ENCODE results near the gene RDH11.

RDH11 gene

DNA sequence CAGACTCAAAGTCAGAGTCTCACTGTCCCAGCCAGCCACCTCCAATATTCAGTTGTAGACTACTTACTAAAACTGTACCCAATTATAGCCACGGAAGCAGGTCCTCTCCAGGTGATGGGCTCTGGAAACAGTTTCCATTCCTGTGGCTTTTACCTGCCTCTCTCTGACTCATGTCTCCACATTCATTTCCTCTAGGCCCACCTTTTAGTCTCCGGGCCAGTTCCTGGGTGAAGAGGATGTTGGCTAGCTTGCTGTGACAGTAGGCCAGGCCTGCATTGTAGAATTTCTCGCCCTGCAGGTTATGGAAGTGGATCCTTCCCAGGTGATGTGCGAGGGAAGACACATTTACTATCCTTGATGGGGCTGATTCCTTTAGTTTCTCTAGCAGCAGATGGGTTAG, 5.6 kb downstream of the RDH11 start:
- Histone ChIP-seq H3K27ac (ENCODE audit: low read depth, low read length) (no peak overlapping the region), H4K20me1 (ENCODE audit: low read depth, low read length) (no peaks in the 10 kb centered on the region), H3K9me2 (replicated peaks; ENCODE audit: insufficient read depth, low read length) (no peaks in the 10 kb centered on the region), H2AFZ (ENCODE audit: low read depth, low read length, severe bottlenecking) (no peak overlapping the region), H3K27me3 (ENCODE audit: low read length) (no peaks in the 10 kb centered on the region), H3K4me2 (ENCODE audit: low read depth, low read length, poor library complexity, severe bottlenecking) (no peak overlapping the region), H3F3A (ENCODE audit: insufficient read depth) (no peaks in the 10 kb centered on the region), H3K9ac (ENCODE audit: low read length) (no peak overlapping the region), H3K79me2 (ENCODE audit: insufficient read depth, low read length) (peaks cover 31% of the 10 kb centered on the region), H3K36me3 (ENCODE audit: low read length) (peaks cover 35% of the 10 kb centered on the region), H3K4me3 (ENCODE audit: insufficient read depth, low read length, poor library complexity, severe bottlenecking) (no peak overlapping the region), H3K9me3 (ENCODE audit: insufficient read depth, low read length) (no peaks in the 10 kb centered on the region)
- TF ChIP-seq EZH2phosphoT487 (conservative IDR thresholded peaks at IDR 0.05; ENCODE audit: low read length) (no peak), CTCF (IDR thresholded peaks at IDR 0.05; ENCODE audit: insufficient read depth, low read length, poor library complexity, severe bottlenecking) (no peak)

DNA sequence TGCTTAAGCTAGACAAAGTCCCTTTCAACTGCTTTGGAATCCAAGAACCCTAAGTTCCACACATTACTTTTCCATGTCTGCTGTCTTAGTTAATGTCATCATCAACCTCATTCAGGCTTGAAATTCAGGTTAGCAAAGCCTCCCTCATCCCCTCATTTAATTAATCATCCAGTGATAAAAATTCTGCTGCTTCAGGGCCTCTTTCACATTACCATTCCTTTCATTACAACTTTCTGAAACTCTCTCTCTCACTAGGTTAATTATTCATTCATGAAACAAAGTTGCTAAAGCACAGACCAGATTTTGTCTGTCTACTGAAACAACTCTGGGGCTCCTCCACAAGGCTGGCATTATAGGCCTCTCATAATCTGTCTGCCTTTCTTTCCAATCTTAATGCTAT, 11.7 kb downstream of the RDH11 start:
- H2AFZ ChIP-seq (ENCODE audit: low read depth, low read length, severe bottlenecking): no peak overlapping the region
- no peaks in the 10 kb centered on the region for H3K9me3 ChIP-seq (ENCODE audit: insufficient read depth, low read length)
- no peaks in the 10 kb centered on the region for H4K20me1 ChIP-seq (ENCODE audit: low read depth, low read length)
- H3K4me3 ChIP-seq (ENCODE audit: insufficient read depth, low read length, poor library complexity, severe bottlenecking): no peak overlapping the region
- no peaks in the 10 kb centered on the region for H3K27me3 ChIP-seq (ENCODE audit: low read length)
- no peak overlapping the region for H3K9ac ChIP-seq (ENCODE audit: low read length)
- H3K4me2 ChIP-seq (ENCODE audit: low read depth, low read length, poor library complexity, severe bottlenecking): no peak overlapping the region
- no peaks in the 10 kb centered on the region for H3K9me2 ChIP-seq (replicated peaks; ENCODE audit: insufficient read depth, low read length)
- no peaks in the 10 kb centered on the region for H3K79me2 ChIP-seq (ENCODE audit: insufficient read depth, low read length)
- TF ChIP-seq CTCF (IDR thresholded peaks at IDR 0.05; ENCODE audit: insufficient read depth, low read length, poor library complexity, severe bottlenecking): no peak
- TF ChIP-seq EZH2phosphoT487 (conservative IDR thresholded peaks at IDR 0.05; ENCODE audit: low read length): no peak
- H3K36me3 ChIP-seq (ENCODE audit: low read length): peaks cover 38% of the 10 kb centered on the region
- H3K27ac ChIP-seq (ENCODE audit: low read depth, low read length): no peak overlapping the region
- H3F3A ChIP-seq (ENCODE audit: insufficient read depth): no peaks in the 10 kb centered on the region

- TF ChIP-seq EZH2phosphoT487 (conservative IDR thresholded peaks at IDR 0.05; ENCODE audit: low read length): no peak
- no peak for TF ChIP-seq CTCF (IDR thresholded peaks at IDR 0.05; ENCODE audit: insufficient read depth, low read length, poor library complexity, severe bottlenecking)
- Histone ChIP-seq H2AFZ (ENCODE audit: low read depth, low read length, severe bottlenecking) (no peak overlapping the region), H3F3A (ENCODE audit: insufficient read depth) (peaks cover 16% of the 10 kb centered on the region), H3K9ac (ENCODE audit: low read length) (no peak overlapping the region), H3K9me2 (replicated peaks; ENCODE audit: insufficient read depth, low read length) (no peaks in the 10 kb centered on the region), H3K36me3 (ENCODE audit: low read length) (peaks cover 30% of the 10 kb centered on the region), H3K27me3 (ENCODE audit: low read length) (no peaks in the 10 kb centered on the region), H3K79me2 (ENCODE audit: insufficient read depth, low read length) (no peaks in the 10 kb centered on the region), H3K27ac (ENCODE audit: low read depth, low read length) (no peak overlapping the region), H3K4me3 (ENCODE audit: insufficient read depth, low read length, poor library complexity, severe bottlenecking) (no peak overlapping the region), H3K4me2 (ENCODE audit: low read depth, low read length, poor library complexity, severe bottlenecking) (no peak overlapping the region), H3K9me3 (ENCODE audit: insufficient read depth, low read length) (no peaks in the 10 kb centered on the region), H4K20me1 (ENCODE audit: low read depth, low read length) (no peaks in the 10 kb centered on the region)
Observed at GRCh38 chr14:67680941-67681340, 14.6 kb downstream of the RDH11 start.
